ENCODE results near the gene C16orf46. TPM values are rescaled to one million over a fixed set of nuclear protein-coding genes. Genes with fewer than 3 reads are reported as not detected.
A peak's percentile ranks its signal among the peaks of the same experiment; 100 is the strongest.

The C16orf46 gene
- total and polyA plus RNA-seq, 2 of the 13 experiments (the other 11 are each of a cell fraction or from before 2014, with no cell fraction given): 0.38 to 0.55 TPM

- TF ChIP-seq REST (IDR thresholded peaks at IDR 0.05; ENCODE audit: borderline replicate concordance in 1 of 2, low read depth in 1 of 2, low read length in 2 of 2) (no peak), ZKSCAN8 (CRISPR knock-in tag; IDR thresholded peaks at IDR 0.05; ENCODE audit: borderline replicate concordance) (peak; percentile 72; the same call in 1 of the 2 replicates), PRDM15 (CRISPR knock-in tag; IDR thresholded peaks at IDR 0.05) (no peak), KDM2A (CRISPR knock-in tag; IDR thresholded peaks at IDR 0.05; ENCODE audit: borderline replicate concordance, low read depth) (no peak; the same call in 1 of the 2 replicates), NONO (IDR thresholded peaks at IDR 0.05) (no peak), NONO (CRISPR knock-in tag; conservative IDR thresholded peaks at IDR 0.05) (peak; percentile 82; the same call in 1 of the 2 replicates), NR0B2 (CRISPR knock-in tag; IDR thresholded peaks at IDR 0.05) (peak; percentile 93; the same call in 1 of the 2 replicates), ATF6 (CRISPR knock-in tag; conservative IDR thresholded peaks at IDR 0.05) (no peak), ZNF577 (CRISPR knock-in tag; IDR thresholded peaks at IDR 0.05; ENCODE audit: borderline replicate concordance, low read depth) (no peak), RFX1 (IDR thresholded peaks at IDR 0.05) (no peak), PHF8 (CRISPR knock-in tag; IDR thresholded peaks at IDR 0.05) (peak; percentile 64), HDAC1 (CRISPR knock-in tag; IDR thresholded peaks at IDR 0.05) (peak; percentile 75), ZFX (CRISPR knock-in tag; IDR thresholded peaks at IDR 0.05; ENCODE audit: low read depth) (peak; percentile 97), MAF1 (CRISPR knock-in tag; IDR thresholded peaks at IDR 0.05; ENCODE audit: borderline replicate concordance) (no peak), MLX (CRISPR knock-in tag; IDR thresholded peaks at IDR 0.05) (no peak)
These were observed 19.1 kb upstream of the C16orf46 start, which contains the start of gene GCSH (continued) for GRCh38 chr16:81095953-81096714.

Data from HepG2 (cell line).